Measurements from ENCODE around the gene CACNA2D3.

GRCh38 chr3:54621184-54621583 lies 498.8 kb downstream of the CACNA2D3 start:
- TF ChIP-seq CTCF (IDR thresholded peaks at IDR 0.05; ENCODE audit: poor library complexity): no peak
- TF ChIP-seq EZH2 (IDR thresholded peaks at IDR 0.05; ENCODE audit: borderline replicate concordance): no peak

Measured in hepatocyte (in vitro differentiated cells).